ENCODE results near the gene DNAJC4.

DNAJC4 gene

DNA sequence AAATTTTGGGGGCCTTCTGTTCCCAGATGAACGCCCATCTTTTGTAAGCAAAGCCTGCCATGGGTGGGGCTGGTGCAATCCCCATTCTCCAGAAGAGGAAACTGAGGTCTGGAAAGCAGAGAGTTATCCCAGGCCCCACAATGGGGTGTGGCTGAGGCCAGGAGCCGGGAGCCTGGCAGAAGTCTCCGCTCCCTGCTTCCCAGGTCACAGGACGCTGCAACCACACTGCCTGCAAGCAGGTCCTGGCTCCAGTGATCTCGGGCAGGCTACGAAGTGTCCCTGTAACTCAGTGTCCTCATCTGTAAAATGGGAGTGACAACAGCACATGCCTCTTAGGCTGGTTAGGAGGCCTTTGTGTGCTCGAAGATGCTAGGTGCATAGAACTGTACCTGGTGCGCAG is 22.7 kb downstream of the DNAJC4 start:
- TF ChIP-seq, protein P1, sequence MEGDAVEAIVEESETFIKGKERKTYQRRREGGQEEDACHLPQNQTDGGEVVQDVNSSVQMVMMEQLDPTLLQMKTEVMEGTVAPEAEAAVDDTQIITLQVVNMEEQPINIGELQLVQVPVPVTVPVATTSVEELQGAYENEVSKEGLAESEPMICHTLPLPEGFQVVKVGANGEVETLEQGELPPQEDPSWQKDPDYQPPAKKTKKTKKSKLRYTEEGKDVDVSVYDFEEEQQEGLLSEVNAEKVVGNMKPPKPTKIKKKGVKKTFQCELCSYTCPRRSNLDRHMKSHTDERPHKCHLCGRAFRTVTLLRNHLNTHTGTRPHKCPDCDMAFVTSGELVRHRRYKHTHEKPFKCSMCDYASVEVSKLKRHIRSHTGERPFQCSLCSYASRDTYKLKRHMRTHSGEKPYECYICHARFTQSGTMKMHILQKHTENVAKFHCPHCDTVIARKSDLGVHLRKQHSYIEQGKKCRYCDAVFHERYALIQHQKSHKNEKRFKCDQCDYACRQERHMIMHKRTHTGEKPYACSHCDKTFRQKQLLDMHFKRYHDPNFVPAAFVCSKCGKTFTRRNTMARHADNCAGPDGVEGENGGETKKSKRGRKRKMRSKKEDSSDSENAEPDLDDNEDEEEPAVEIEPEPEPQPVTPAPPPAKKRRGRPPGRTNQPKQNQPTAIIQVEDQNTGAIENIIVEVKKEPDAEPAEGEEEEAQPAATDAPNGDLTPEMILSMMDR (IDR thresholded peaks at IDR 0.05; ENCODE audit: low read depth, low read length, missing control alignments), result no peak
- DNase-seq (ENCODE audit: low read depth), result no peak
- peak overlapping the region; percentile 50 for H3K4me3 ChIP-seq (ENCODE audit: low read depth, low read length)
- in situ Hi-C loops (cut with HindIII; ENCODE audit: low sequenced_read_pairs), result no loop called here

DNA sequence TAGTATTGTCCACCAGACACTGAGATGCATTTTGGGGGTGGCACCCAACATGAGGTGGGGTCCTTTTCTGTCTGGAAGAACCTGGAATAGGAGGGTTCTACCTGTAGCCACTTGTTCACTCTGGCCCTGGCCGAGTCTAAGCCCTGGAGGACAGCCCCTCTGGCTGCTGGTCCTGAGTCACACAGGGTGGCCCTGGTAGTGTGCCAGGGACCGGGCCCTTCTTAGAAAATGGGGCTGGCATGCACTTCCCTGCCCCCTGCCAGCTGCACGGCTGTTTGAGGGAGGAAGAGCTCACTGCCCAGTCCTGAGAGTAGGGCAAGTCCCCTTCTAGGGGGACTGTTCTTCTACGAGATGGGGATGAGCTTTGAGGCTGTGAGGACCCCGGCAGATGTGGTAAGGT is 23.1 kb downstream of the DNAJC4 start:
- TF ChIP-seq, protein P1 (IDR thresholded peaks at IDR 0.05; ENCODE audit: low read depth, low read length, missing control alignments), result no peak
- no peak for DNase-seq (ENCODE audit: low read depth)
- in situ Hi-C loops (cut with HindIII; ENCODE audit: low sequenced_read_pairs), result no loop called here
- no peak overlapping the region for H3K4me3 ChIP-seq (ENCODE audit: low read depth, low read length)

DNA sequence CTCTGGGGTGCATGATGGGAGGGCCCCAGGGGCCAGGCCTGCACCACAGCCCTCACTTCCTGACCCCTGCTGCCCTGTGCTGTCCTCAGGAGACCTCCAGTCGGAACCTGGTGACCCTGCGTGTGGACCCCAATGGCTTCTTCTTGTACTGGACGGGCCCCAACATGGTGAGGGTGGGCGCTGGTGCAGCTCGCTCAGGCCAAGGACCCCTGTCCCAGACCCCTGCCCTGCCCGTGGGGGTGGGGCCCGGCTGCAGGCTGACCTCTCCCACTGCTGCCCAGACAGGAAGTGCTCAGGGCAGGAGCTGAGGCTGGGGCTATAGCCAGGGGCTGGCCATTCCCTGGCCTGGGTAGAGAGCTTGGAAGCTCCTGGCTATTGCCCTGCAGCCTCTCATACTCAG is 24.0 kb downstream of the DNAJC4 start:
- TF ChIP-seq, protein P1 (IDR thresholded peaks at IDR 0.05; ENCODE audit: low read depth, low read length, missing control alignments), result no peak
- in situ Hi-C loops (cut with HindIII; ENCODE audit: low sequenced_read_pairs), result no loop called here
- H3K4me3 ChIP-seq (ENCODE audit: low read depth, low read length), result no peak overlapping the region
- no peak for DNase-seq (ENCODE audit: low read depth)

DNA sequence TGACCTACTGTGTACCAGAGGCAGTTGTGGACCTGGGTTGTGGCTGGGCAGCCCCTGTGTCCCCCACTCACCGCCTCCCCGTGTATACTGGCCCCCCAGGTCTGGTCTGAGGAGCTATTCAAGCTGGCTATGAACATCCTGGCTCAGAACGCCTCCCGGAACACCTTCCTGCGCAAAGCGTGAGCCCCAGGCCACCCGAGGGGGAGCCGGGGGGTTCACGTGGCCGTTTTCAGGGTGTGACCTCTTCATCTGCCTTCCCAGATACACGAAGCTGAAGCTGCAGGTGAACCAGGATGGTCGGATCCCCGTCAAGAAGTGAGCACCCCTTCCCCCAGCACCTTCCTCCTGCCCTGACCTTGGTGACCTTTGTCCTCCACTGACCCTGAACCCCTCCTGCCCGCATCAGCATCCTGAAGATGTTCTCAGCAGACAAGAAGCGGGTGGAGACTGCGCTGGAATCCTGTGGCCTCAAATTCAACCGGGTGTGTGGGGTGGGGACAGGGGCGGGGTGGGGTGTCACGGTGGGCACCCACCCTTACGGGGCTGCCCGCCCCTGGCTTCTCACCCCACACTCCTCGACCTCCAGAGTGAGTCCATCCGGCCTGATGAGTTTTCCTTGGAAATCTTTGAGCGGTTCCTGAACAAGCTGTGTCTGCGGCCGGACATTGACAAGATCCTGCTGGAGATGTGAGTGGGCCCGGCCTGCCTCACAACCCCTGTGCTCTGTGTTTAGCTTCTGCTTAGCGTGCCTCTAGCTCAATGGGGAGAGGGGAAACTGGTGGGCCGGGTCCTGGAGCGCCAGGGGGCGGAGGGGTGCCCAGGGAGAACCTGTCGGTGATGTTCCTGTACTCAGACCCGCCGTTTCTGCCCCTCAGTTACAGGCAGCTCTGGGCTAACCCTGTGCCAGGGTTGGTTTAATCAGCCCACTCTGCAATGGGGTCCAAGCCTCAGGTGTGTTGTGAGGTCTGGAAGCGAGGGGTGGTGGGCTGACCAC is 25.1 kb downstream of the DNAJC4 start:
- DNase-seq (ENCODE audit: low read depth), result no peak
- H3K4me3 ChIP-seq (ENCODE audit: low read depth, low read length), result no peak overlapping the region
- TF ChIP-seq, protein P1 (IDR thresholded peaks at IDR 0.05; ENCODE audit: low read depth, low read length, missing control alignments), result no peak
- in situ Hi-C loops (cut with HindIII; ENCODE audit: low sequenced_read_pairs), result no loop called here

DNA sequence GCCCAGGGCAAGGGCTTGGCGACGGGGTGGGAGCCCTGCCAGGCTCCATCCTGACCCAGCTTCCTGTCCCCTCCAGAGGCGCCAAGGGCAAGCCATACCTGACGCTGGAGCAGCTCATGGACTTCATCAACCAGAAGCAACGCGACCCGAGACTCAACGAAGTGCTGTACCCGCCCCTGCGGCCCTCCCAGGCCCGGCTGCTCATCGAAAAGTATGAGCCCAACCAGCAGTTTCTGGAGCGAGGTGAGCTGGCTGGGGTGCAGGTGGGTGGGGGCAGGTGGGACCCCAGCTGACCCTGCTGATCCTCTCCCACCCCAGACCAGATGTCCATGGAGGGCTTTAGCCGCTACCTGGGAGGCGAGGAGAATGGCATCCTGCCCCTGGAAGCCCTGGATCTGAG is 26.0 kb downstream of the DNAJC4 start:
- H3K4me3 ChIP-seq (ENCODE audit: low read depth, low read length), result no peak overlapping the region
- DNase-seq (ENCODE audit: low read depth), result no peak
- in situ Hi-C loops (cut with HindIII; ENCODE audit: low sequenced_read_pairs), result no loop called here
- TF ChIP-seq, protein P1 (IDR thresholded peaks at IDR 0.05; ENCODE audit: low read depth, low read length, missing control alignments), result no peak

DNA sequence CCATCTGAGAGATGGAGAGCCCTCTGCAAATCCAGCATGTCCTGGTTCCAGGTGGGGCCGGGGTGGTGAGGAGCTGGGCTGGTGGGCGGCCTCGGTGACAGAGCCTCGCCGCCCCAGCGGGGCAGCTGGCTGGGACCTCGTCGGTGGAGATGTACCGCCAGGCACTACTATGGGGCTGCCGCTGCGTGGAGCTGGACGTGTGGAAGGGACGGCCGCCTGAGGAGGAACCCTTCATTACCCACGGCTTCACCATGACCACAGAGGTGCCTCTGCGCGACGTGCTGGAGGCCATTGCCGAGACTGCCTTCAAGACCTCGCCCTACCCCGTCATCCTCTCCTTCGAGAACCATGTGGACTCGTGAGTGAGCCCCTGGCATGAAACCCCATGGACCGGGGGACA is 28.0 kb downstream of the DNAJC4 start:
- no peak for DNase-seq (ENCODE audit: low read depth)
- TF ChIP-seq, protein P1 (IDR thresholded peaks at IDR 0.05; ENCODE audit: low read depth, low read length, missing control alignments), result no peak
- no peak overlapping the region for H3K4me3 ChIP-seq (ENCODE audit: low read depth, low read length)
- in situ Hi-C loops (cut with HindIII; ENCODE audit: low sequenced_read_pairs), result no loop called here
